SH-SY5Y (cell line): Measurements from ENCODE around the gene PFKFB2.

Experiments
- GATA2 ChIP-seq: IDR thresholded peaks from 2 replicates; pipeline ENCODE4 v1.6.1; 2011; ENCODE audit warnings: mild to moderate bottlenecking, low read depth, low read length
- GATA3 ChIP-seq: IDR thresholded peaks from 2 replicates; pipeline ENCODE4 v1.6.1; 2011; ENCODE audit warnings: low read depth, mild to moderate bottlenecking, low read length, moderate library complexity

DNA sequence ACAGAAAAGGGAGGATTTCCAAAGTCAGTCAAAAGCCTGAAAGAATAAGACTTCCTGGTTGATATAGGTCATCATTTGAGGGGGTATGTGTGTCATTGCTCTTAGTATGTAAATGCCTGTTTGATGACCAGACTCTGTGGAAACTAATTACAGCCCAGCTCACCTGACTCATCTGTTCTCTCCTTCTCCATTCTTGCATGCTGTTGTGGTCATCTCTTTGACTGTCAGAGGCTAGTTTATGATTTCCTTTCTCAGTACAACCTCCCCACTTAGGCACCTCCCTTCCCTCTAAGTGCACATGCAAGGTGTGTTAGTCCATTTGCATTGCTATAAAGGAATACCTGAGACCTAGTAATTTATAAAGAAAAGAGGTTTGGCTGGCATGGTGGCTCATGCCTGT, 18.1 kb upstream of the PFKFB2 start:
- TF ChIP-seq GATA2 (no peak), GATA3 (no peak)
